Ecto neural progenitor cell (in vitro differentiated cells): Measurements from ENCODE around the gene ADAMTS7.
"Not testable (repeated sequence)": the region's sequence is repeated elsewhere in the genome, so short reads cannot be mapped to it uniquely, and the experiment has no call there.

Experiments
- DNase-seq: peaks from one replicate; pipeline ENCODE4 v3.0.0-alpha.2; 2018; ENCODE audit warnings: low spot score

Gene ADAMTS7, protein sequence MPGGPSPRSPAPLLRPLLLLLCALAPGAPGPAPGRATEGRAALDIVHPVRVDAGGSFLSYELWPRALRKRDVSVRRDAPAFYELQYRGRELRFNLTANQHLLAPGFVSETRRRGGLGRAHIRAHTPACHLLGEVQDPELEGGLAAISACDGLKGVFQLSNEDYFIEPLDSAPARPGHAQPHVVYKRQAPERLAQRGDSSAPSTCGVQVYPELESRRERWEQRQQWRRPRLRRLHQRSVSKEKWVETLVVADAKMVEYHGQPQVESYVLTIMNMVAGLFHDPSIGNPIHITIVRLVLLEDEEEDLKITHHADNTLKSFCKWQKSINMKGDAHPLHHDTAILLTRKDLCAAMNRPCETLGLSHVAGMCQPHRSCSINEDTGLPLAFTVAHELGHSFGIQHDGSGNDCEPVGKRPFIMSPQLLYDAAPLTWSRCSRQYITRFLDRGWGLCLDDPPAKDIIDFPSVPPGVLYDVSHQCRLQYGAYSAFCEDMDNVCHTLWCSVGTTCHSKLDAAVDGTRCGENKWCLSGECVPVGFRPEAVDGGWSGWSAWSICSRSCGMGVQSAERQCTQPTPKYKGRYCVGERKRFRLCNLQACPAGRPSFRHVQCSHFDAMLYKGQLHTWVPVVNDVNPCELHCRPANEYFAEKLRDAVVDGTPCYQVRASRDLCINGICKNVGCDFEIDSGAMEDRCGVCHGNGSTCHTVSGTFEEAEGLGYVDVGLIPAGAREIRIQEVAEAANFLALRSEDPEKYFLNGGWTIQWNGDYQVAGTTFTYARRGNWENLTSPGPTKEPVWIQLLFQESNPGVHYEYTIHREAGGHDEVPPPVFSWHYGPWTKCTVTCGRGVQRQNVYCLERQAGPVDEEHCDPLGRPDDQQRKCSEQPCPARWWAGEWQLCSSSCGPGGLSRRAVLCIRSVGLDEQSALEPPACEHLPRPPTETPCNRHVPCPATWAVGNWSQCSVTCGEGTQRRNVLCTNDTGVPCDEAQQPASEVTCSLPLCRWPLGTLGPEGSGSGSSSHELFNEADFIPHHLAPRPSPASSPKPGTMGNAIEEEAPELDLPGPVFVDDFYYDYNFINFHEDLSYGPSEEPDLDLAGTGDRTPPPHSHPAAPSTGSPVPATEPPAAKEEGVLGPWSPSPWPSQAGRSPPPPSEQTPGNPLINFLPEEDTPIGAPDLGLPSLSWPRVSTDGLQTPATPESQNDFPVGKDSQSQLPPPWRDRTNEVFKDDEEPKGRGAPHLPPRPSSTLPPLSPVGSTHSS (N-terminal part only)

DNA sequence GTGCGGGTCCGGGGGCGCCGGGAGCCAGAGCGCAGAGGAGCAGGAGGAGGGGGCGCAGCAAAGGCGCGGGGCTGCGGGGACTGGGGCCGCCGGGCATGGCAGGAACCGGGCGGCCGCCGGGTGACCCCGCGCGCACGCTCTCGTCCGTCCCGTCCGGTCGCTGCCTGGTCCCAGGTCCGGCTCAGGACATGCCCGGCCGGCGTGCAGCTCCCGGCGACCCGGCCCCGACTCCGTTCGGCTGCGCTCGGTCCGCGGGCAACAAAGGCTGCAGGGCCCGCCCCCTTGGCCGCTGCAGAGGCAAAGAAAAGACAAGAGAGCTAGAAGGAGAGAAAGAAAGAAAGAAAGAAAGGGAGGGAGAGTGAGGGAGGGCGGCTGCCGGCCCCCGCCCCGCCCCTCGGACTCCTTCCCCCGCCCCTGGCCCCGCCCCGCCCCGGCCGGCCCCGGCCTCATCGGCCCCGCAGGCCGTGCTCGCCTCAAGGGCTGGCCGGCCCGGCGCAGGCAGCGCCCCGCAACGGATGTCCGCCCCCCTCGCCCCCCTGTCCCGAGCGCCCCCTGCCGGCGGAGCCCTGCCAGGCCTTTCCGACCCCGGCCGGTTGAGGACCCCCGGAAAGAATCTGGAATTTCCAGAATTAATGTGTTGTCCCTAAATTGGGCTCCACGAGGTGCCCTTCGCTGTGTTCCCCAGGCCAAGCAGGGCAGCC, at the start of gene ADAMTS7:
TSS of gene ADAMTS7 (minus strand) at position 341 of the 701 bp plus-strand sequence. CDS start at position 97, 244 bp downstream.
- DNase-seq: peak; percentile 90

DNA sequence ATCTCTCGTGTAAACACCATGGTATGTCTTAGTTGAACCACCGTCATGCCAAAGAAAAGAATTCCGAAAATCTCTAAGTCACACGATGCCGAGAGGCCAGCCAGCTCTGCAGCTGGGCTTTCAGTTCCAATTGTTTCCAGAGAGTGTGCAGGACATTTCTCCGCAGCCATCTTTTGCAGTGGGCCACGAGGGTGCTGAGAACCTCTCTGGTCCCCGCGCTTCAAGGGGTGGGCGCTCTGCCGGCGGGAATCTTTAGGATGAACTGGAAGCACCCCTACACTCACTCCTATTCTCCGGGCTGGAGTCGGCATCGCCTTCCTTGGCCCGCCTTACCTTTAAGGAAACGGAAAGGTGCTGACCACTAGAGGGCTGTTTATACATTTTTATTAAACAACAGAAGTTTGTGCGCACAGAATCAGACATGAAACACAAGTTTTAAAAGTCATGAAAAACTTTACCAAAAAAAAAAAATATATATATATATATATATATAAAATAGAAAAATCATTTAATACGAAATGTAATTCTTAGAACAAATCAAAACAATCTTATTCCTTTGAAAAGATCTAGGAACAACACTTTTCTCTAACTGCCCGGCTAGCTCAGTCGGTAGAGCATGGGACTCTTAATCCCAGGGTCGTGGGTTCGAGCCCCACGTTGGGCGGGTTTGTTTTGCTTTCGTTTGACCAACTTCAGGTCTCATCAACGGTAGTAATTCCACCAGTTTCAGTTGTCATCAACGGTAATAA, 48.9 kb upstream of the ADAMTS7 start:
- peak; percentile 84 for DNase-seq

DNA sequence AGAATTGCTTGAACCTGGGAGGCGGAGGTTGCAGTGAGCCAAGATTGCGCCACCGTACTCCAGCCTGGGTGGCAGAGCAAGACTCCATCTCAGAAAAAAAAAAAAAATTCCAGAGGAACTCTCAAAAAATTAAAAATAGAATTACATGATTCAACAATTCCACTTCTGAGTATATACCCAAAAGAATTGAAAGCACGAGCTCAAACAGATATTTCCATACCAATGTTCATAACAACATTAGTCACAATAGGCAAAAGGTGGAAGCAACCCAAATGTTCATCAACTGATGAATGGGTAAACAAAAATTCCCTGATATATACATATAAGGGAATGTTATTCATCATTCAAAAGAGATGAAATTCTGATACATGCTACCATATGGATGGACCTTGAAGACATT, 44.5 kb upstream of the ADAMTS7 start:
- no peak for DNase-seq

DNA sequence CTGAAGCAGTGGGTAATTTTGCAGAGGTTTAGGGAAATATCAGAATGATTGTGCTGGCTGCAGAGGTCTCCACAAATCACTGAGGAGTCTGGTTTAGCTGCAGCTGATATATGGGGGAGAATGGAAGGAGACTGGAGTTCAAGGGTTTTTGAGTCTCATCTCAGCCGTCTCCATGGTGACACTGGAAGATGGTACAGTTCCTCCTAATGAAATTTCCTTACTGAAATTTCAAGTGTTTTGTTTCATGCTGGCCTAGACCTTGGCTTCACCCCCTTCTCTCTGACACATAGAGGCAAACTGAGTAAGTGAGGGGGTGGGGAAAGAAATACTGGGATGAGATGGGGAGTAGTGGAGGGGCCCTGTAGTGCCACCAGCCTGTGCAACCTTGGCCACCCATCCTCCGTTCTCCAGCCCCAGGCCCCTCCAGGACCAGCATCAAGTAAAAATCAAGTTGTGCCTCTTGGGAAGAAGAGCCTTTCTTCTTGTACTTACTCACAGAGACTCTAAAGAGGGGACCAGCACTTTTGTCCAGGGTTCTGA, 43.6 kb upstream of the ADAMTS7 start:
- no peak for DNase-seq

DNA sequence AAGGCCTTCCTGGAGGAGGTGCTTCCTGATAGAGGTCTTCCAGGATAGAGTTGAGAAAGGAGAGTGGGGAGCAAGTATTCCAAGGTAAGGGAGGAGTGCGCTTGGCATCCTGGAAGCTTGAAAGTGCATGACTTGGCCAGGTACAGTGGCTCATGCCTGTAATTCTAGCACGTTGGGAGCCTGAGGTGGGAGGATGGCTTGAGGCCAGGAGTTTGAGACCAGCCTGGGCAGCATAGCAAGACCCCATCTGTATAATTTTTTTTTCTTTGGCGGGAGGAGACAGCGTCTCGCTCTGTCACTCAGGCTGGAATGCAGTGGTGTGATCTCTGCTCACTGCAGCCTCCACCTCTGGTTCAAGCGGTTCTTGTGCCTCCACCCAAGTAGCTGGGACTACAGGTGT, 42.2 kb upstream of the ADAMTS7 start:
- no peak for DNase-seq

DNA sequence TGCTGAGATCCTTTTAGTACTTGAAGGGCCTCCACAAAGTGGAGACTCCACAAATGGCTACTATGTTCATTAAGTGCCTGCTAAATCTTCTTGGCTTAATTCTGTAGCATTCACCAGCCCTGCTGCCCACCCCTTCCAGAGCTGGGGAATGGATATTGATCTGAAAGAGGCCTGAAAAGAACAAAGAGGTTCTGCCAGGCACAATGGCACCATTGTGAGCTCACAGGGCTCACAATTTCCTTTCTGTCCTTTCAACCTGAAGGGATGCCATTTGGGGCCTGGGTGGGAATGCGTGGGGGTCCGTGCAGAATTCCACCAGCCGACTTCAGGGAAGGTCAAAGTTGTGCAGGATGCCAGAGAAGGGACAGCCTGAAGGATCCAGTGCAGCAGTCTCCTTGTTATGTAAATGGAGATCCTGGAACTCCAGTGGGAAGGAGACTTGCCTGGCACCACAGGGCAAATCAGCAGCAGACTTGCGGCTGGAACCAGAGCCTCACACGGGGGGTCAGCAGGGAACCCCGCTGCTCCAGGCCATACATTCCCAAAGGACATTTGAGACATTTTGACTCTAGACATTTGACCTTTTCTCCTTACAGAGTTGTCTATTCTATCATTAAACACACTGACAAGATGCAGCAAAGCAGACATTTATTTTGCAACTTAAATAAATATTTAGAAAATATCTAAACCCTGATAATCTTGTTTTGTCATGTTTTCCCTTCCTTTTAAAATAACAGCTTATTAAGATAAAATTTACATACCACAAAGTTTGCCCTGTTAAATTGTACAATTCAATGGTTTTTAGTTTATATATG, 39.9 kb upstream of the ADAMTS7 start:
- peak; percentile 49 for DNase-seq

DNA sequence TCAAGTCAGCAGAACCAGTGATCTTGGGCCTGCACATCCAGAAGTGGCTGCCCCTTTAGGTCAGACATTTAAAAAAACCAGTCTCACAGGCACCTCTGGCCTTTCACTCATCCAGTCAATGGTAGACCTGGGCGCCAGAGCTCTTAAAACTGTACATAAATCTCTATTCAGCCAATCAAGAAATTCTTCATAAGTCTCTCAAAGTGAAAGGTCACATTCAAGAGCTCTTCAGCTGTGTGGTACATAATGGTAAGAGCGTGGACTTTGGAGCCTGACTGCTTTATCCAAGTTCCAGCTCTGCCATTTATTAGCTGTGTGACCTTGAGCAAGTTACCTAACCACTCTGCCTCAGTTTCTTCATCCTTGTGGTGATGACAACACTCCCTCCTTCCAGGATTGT, 39.1 kb upstream of the ADAMTS7 start:
- DNase-seq: no peak

DNA sequence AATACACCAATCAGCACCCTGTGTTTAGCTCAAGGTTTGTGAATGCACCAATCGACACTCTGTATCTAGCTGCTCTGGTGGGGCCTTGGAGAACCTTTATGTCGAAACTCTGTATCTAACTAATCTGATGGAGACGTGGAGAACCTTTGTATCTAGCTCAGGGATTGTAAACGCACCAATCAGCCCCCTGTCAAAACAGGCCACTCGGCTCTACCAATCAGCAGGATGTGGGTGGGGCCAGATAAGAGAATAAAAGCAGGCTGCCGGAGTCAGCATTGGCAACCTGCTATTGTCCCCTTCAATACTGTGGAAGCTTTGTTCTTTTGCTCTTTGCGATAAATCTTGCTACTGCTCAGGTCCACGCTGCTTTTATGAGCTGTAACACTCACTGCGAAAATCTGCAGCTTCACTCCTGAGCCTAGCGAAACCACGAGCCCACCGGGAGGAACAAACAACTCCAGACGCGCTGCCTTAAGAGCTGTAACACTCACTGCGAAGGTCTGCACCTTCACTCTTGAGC, 36.2 kb upstream of the ADAMTS7 start:
- DNase-seq: not testable (repeated sequence)

DNA sequence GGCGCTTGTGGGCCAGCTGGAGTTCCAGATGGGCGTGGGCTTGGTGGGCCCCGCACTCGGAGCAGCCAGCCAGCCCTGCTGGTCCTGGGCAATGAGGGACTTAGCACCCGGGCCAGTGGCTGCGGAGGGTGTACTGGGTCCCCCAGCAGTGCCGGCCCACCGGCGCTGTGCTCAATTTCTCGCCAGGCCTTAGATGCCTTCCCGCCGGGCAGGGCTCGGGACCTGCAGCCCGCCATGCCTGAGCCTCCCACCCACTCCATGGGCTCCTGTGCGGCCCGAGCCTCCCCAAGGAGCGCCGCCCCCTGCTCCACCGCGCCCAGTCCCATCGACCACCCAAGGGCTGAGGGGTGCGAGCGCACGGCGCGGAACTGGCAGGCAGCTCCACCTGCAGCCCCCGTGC, 35.6 kb upstream of the ADAMTS7 start:
- DNase-seq: not testable (repeated sequence)

DNA sequence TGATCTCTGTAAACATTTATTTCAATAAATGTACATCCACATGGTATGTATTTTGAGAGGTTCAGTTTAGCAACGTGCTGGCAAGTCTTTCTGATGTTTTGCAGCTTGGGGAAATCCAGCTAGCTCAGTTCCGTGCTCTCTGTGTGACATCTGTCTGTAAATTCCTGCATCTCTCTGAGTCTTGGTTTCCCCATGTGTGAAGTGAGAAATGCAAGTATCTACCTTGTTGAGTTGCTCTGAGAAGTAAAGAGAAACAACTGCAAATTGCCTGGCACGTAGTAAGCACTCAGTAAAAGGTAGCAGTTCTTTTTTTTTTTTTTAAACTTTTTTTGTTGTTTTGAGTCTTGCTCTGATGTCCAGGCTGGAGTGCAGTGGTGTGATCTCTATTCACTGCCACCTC, 31.3 kb upstream of the ADAMTS7 start:
- DNase-seq: no peak

DNA sequence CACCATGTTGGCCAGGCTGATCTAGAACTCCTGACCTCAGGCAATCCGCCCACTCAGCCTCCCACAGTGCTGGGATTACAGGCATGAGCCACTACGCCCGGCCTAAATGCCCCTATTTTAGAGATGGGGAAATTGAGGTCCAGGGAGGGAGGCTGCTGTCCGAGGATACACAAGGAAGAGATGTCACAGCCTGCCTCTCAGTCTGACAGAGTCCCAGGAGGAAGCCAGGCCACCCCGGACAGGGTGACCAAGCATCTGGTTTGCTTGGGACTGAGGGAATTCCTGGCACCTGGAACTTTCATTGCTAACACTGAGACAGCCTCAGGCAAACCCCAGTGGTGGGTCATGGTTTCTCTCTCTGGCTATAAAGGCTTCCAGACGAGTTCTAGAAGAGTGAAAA, 30.6 kb upstream of the ADAMTS7 start:
- no peak for DNase-seq

DNA sequence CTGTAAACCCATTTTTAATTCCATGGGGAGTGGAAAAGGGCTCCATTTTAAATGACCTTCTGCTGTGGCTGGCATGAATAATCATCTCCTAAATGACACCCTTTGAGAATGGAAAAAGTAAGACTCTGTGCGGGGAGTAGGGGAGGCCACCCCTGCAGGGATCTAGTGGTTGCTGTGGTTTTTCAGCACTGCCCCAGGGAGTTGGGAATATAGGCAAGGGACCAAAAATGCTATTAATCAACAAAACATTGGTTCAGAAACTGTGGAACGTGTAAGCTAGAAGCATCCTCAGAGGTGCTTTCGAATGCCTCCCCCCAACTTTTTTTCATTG, 30.1 kb upstream of the ADAMTS7 start:
- no peak for DNase-seq

DNA sequence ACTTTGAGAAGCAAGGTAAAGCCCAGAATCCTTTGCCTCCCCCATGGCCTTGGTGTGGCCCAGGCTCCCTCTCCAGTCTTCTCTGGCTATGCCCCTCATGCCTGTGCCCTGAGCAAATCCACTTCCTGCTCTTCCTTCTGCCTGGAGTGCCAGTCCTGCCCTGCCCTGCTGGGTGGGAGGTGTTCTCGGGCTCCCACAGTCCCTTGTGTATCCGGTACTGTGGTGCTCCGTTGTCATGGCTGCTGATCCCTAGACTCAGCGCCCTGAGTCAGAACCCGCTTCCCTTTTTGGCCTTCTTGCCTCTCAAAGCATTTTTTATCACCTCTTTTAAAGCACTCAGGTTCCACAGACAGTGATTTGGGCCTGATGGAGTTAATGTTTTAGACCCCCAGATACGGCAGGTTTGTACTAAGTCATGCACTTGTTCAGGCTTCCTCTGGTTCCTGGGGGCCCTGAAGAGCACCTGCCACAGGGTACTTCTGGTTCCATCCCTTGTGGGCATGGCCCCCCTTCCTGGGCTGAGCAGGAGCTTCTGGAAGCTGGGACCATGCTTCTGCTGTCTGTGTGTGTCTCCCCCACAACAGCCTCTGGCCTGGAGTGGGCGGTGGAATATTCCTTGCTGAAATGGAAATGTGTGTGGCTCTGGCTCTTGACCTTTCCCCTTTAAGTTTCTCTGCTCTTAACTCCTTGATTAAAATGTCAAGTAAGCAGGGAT, 29.6 kb upstream of the ADAMTS7 start:
- no peak for DNase-seq

DNA sequence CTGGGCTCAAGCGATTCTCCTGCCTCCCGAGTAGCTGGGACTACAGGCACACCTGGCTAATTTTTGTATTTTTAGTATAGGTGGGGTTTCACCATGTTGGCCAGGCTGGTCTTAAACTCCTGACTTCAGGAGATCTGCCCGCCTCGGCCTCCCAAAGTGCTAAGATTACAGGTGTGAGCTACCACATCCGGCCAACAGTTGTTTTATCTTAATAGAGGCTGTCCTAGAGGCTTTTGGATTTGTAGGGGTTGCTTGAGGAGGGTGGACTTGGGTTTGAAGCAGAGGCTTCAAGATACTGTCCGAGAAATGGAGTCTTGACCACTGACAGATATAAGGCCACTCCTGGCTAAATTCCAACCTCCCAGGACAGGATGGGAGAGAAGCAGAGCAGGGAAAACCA, 27.9 kb upstream of the ADAMTS7 start:
- DNase-seq: not testable (repeated sequence)

DNA sequence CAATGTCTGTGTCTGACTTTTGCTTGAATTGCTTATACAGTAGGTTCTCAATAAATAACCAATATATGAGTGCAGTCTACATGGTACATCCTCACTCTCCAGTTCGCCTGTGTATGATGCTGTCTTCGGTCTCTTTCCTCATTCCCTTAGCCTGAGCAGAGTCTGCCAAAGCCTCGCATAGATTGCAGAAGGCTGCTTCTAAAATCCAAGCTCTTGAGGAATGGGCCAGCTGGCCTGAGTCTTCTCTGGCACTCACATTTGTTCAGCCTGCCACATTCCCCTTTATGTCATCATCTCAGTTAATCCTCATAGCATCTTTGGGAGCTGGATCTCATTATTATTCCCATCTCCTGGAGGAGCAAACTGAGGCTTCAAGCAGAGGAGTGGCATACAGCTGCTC, 27.2 kb upstream of the ADAMTS7 start:
- no peak for DNase-seq

DNA sequence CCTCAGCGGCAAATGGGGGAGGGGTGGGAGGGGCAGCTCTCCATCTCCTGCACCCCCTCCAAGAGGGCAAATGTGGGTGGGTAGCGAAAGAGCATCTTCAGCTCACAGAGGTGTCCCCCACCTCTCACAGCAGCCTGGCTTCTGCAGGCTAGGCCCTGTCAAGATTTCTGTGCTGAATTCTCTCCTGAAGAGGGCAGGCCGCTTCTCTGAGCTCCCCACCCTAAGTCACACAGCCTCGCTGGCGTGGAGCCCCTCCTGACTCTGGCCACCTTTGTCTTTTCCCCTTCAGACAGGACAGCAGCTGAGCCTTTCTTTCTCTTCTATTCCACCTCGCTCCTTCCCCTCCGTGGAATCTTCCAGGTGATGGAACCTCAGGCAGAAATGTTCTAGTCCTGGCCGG, 26.3 kb upstream of the ADAMTS7 start:
- DNase-seq: no peak

DNA sequence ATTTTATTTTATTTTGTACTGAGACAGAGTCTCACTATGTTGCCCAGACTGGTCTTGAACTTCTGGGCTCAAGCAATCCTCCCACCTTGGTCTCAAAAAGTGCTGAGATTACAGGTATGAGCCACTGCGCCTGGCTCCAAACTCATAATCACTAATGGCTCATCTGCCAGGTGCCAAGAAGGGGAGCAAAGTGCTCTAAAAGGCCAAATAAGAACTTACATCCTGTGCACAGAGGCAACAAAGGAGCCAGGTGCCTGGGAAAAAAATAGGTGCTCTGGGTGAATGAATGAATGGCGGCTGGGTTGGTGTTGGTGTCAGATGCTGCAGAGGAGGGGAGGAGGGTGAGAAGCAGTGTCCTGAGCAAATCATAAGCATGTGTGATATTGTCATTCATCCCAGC, 25.9 kb upstream of the ADAMTS7 start:
- no peak for DNase-seq

DNA sequence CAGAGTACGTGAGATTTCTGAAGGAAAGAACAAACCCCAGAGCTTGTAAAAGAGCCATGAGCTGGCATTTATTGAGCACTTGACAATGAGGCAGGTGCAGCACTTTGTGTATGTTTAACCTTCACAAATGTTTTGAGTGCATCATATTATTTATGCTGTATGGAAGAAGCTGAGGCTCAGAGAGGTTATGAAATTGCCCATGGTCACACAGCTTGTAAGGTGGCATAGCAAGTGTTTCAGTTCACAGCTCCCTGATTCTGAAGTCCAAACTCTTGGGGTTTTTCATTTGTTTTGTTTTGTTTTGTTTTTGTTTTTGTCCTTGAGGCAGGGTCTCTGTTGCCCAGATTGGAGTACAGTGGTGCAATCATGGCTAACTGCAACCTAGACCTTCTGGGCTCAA, 25.1 kb upstream of the ADAMTS7 start:
- DNase-seq: no peak
